PC-9 (cell line): ENCODE measurements around the gene PCDH9.

Experiments used
- CTCF ChIP-seq: fragments of 200-600 bp; sonication (generic); conservative IDR thresholded peaks from 2 replicates; pipeline ENCODE4 v1.6.1; 2017; ENCODE audit warnings: mixed run types, antibody characterized with exemption, mild to moderate bottlenecking, moderate library complexity
- EZH2 ChIP-seq: fragments of 200-600 bp; sonication (generic); IDR thresholded peaks from 2 replicates; pipeline ENCODE4 v1.8.0; 2017; ENCODE audit warnings: antibody characterized with exemption, low read depth

- TF ChIP-seq EZH2 (no peak), CTCF (no peak)
Measured at GRCh38 chr13:66835040-66835628, 395.0 kb downstream of the PCDH9 start.
